A549 (cell line): Measurements from ENCODE around the gene CAT. TPM values are rescaled to one million over a fixed set of nuclear protein-coding genes. Genes with fewer than 3 reads are reported as not detected.
A peak's percentile ranks its signal among the peaks of the same experiment; 100 is the strongest.

ENCODE experiments used
- BCL3 ChIP-seq: fragments of >200 bp; sonication (Bioruptor Twin); formaldehyde crosslinking; IDR thresholded peaks from 3 replicates; pipeline ENCODE4 v1.6.1; 2016
- BHLHE40 ChIP-seq: IDR thresholded peaks from 2 replicates; pipeline ENCODE4 v1.6.1; 2012; ENCODE audit warnings: low read depth, low read length, inconsistent platforms
- CBX2 ChIP-seq: fragments of 200-600 bp; sonication (generic); IDR thresholded peaks from 2 replicates; pipeline ENCODE4 v1.6.1; 2016; ENCODE audit warnings: low read depth, mild to moderate bottlenecking, borderline replicate concordance
- CEBPB ChIP-seq, 2 experiments: fragments of >200 bp in 1 of 2; sonication (Bioruptor Twin) in 1 of 2; formaldehyde crosslinking in 1 of 2; IDR thresholded peaks; 2 replicates each; pipeline ENCODE4 v1.6.1; 2012 to 2016
- CHD4 ChIP-seq: fragments of 200-600 bp; sonication (generic); IDR thresholded peaks from 2 replicates; pipeline ENCODE4 v1.6.1; 2016; ENCODE audit warnings: antibody characterized with exemption, mild to moderate bottlenecking, borderline replicate concordance
- CTCF ChIP-seq: fragments of >200 bp; sonication (Bioruptor Twin); formaldehyde crosslinking; IDR thresholded peaks from 3 replicates; pipeline ENCODE4 v1.5.1; 2016
- E2F6 ChIP-seq: IDR thresholded peaks from 2 replicates; pipeline ENCODE4 v1.6.1; 2012; ENCODE audit warnings: low read depth, borderline replicate concordance
- ESRRA ChIP-seq: fragments of 150-350 bp; IDR thresholded peaks from 2 replicates; pipeline ENCODE4 v1.6.1; 2014; ENCODE audit warnings: mild to moderate bottlenecking, low read length, borderline replicate concordance
- FOSB ChIP-seq: fragments of 250-450 bp; sonication (Bioruptor Pico); IDR thresholded peaks from 2 replicates; pipeline ENCODE4 v1.5.0; 2020; ENCODE audit warnings: mild to moderate bottlenecking, moderate library complexity
- FOSL2 ChIP-seq, 2 experiments: fragments of 450-650 bp in 1 of 2; fragments of >200 bp in 1 of 2; sonication (Bioruptor Twin) in 1 of 2; formaldehyde crosslinking; IDR thresholded peaks; 2 replicates each; pipeline versions ENCODE4 v1.5.0 to v1.6.1; 2016 to 2020; ENCODE audit warnings: mild to moderate bottlenecking in 1 of 2, moderate library complexity in 1 of 2
- FOXS1 ChIP-seq: fragments of 250-450 bp; sonication (Bioruptor Pico); IDR thresholded peaks from 2 replicates; pipeline ENCODE4 v1.5.0; 2020; ENCODE audit warnings: mild to moderate bottlenecking, moderate library complexity
- GATA3 ChIP-seq: IDR thresholded peaks from 2 replicates; pipeline ENCODE4 v1.6.1; 2012; ENCODE audit warnings: borderline replicate concordance
- HDAC2 ChIP-seq: fragments of 200-600 bp; sonication (generic); IDR thresholded peaks from 2 replicates; pipeline ENCODE4 v1.6.1; 2016
- HEYL ChIP-seq: fragments of 250-450 bp; sonication (Bioruptor Pico); IDR thresholded peaks from 2 replicates; pipeline ENCODE4 v1.8.0; 2021; ENCODE audit warnings: mild to moderate bottlenecking, moderate library complexity
- HOXA7 ChIP-seq: fragments of 250-450 bp; sonication (Bioruptor Pico); IDR thresholded peaks from 2 replicates; pipeline ENCODE4 v1.5.0; 2020; ENCODE audit warnings: mild to moderate bottlenecking, moderate library complexity
- HOXB13 ChIP-seq: fragments of 250-450 bp; sonication (Bioruptor Pico); IDR thresholded peaks from 2 replicates; pipeline ENCODE4 v1.5.0; 2020; ENCODE audit warnings: low read depth, mild to moderate bottlenecking, moderate library complexity
- HOXB5 ChIP-seq: fragments of 250-450 bp; sonication (Bioruptor Pico); IDR thresholded peaks from 2 replicates; pipeline ENCODE4 v1.5.0; 2020; ENCODE audit warnings: mild to moderate bottlenecking, moderate library complexity
- JUN ChIP-seq, 2 experiments: fragments of >200 bp; sonication (Bioruptor Twin); formaldehyde crosslinking; IDR thresholded peaks; 2 replicates in 1 of 2; 3 replicates in 1 of 2; pipeline ENCODE4 v1.6.1; 2016 to 2017
- JUNB ChIP-seq: fragments of >200 bp; sonication (Bioruptor Twin); formaldehyde crosslinking; IDR thresholded peaks from 2 replicates; pipeline ENCODE4 v1.6.1; 2016
- KDM1A ChIP-seq: fragments of 200-600 bp; sonication (generic); IDR thresholded peaks from 2 replicates; pipeline ENCODE4 v1.6.1; 2016; ENCODE audit warnings: low read depth, mild to moderate bottlenecking
- KDM5A ChIP-seq: fragments of 200-600 bp; sonication (generic); IDR thresholded peaks from 2 replicates; pipeline ENCODE4 v1.6.1; 2016; ENCODE audit warnings: antibody characterized with exemption, mild to moderate bottlenecking
- MAFK ChIP-seq: fragments of 450-650 bp; IDR thresholded peaks from 2 replicates; pipeline ENCODE4 v1.6.1; 2014; ENCODE audit not compliant: partially characterized antibody
- MAZ ChIP-seq: fragments of 150-350 bp; IDR thresholded peaks from 2 replicates; pipeline ENCODE4 v1.6.1; 2014; ENCODE audit warnings: antibody characterized with exemption, low read depth, low read length, borderline replicate concordance
- MYC ChIP-seq: IDR thresholded peaks from 2 replicates; pipeline ENCODE4 v1.6.1; 2012; ENCODE audit warnings: mild to moderate bottlenecking, inconsistent platforms, low read length, improper control_type of control experiment, borderline replicate concordance
- NPAS2 ChIP-seq: fragments of 250-450 bp; sonication (Bioruptor Pico); IDR thresholded peaks from 2 replicates; pipeline ENCODE4 v1.8.0; 2022; ENCODE audit warnings: mild to moderate bottlenecking, moderate library complexity, borderline replicate concordance
- NR3C1 ChIP-seq: fragments of >200 bp; sonication (Bioruptor Twin); formaldehyde crosslinking; IDR thresholded peaks from 3 replicates; pipeline ENCODE4 v1.6.1; 2017
- PBX3 ChIP-seq: IDR thresholded peaks from 2 replicates; pipeline ENCODE4 v1.6.1; 2012
- PHF8 ChIP-seq: fragments of 200-600 bp; sonication (generic); IDR thresholded peaks from 2 replicates; pipeline ENCODE4 v1.6.1; 2016; ENCODE audit warnings: low read depth, mild to moderate bottlenecking, antibody characterized with exemption, moderate library complexity, borderline replicate concordance
- POLR2A ChIP-seq: IDR thresholded peaks from 2 replicates; pipeline ENCODE4 v1.6.1; 2012; ENCODE audit warnings: mild to moderate bottlenecking, low read length
- POLR2AphosphoS2 ChIP-seq: conservative IDR thresholded peaks from 2 replicates; pipeline ENCODE4 v1.6.1; 2012; ENCODE audit warnings: low read length, improper control_type of control experiment, inconsistent platforms
- RAD21 ChIP-seq, 2 experiments: fragments of >200 bp in 1 of 2; sonication (Bioruptor Twin) in 1 of 2; formaldehyde crosslinking in 1 of 2; IDR thresholded peaks in 1 of 2; conservative IDR thresholded peaks in 1 of 2; 2 replicates in 1 of 2; 3 replicates in 1 of 2; pipeline ENCODE4 v1.6.1; 2012 to 2018; ENCODE audit warnings: inconsistent platforms in 1 of 2
- RCOR1 ChIP-seq: fragments of 150-350 bp; IDR thresholded peaks from 2 replicates; pipeline ENCODE4 v1.6.1; 2014; ENCODE audit warnings: antibody characterized with exemption, low read length, low read depth
- SMC3 ChIP-seq: fragments of >200 bp; sonication (Bioruptor Twin); formaldehyde crosslinking; IDR thresholded peaks from 3 replicates; pipeline ENCODE4 v1.6.1; 2018; ENCODE audit warnings: inconsistent platforms
- SREBF2 ChIP-seq: fragments of 450-650 bp; IDR thresholded peaks from 2 replicates; pipeline ENCODE4 v1.6.1; 2014; ENCODE audit warnings: mild to moderate bottlenecking, moderate library complexity
- TFCP2L1 ChIP-seq: fragments of 250-450 bp; sonication (Bioruptor Pico); IDR thresholded peaks from 2 replicates; pipeline ENCODE4 v1.5.0; 2021; ENCODE audit warnings: mild to moderate bottlenecking
- TP53 ChIP-seq: fragments of 250-450 bp; sonication (Bioruptor Pico); IDR thresholded peaks from 2 replicates; pipeline ENCODE4 v1.5.0; 2021; ENCODE audit warnings: mild to moderate bottlenecking, moderate library complexity
- ZC3H11A ChIP-seq: fragments of 450-650 bp; IDR thresholded peaks from 2 replicates; pipeline ENCODE4 v1.6.1; 2014; ENCODE audit warnings: antibody characterized with exemption, mild to moderate bottlenecking
- ZFP36 ChIP-seq: fragments of 450-650 bp; IDR thresholded peaks from 2 replicates; pipeline ENCODE4 v1.6.1; 2014; ENCODE audit warnings: borderline replicate concordance; ENCODE audit not compliant: partially characterized antibody
- ZNF302 ChIP-seq: fragments of 250-450 bp; sonication (Bioruptor Pico); IDR thresholded peaks from 2 replicates; pipeline ENCODE4 v1.9.0; 2021; ENCODE audit warnings: inconsistent platforms, mild to moderate bottlenecking, moderate library complexity
- ZSCAN20 ChIP-seq: fragments of 250-450 bp; sonication (Bioruptor Pico); IDR thresholded peaks from 2 replicates; pipeline ENCODE4 v1.8.0; 2022; ENCODE audit warnings: mild to moderate bottlenecking, moderate library complexity
- polyA plus RNA-seq, 4 experiments: library from polyadenylated mRNA; depleted of rRNA in 3 of 4; stranded (reverse); fragments of >200 nt; fragmentation: RNase III in 1 of 4; extraction: RNeasy Plus Mini Kit Qiagen cat#74134 plus additional on column Dnase treatment in 1 of 4; gene quantifications; 2 replicates in 3 of 4; 3 replicates in 1 of 4; pipeline ENCODE4 v1.2.3, GENCODE V29; 2011 to 2017

The CAT gene
- polyA plus RNA-seq, 2 of the 4 experiments (the other 2 are of a cell fraction) = 51.2 to 74.2 TPM

GRCh38 chr11:34427186-34427805 lies 11.4 kb upstream of the CAT start (continued):
- TF ChIP-seq CTCF (no peak), KDM1A (no peak), TP53 (no peak), NR3C1 (no peak), GATA3 (peak; percentile 23; the same call in 1 of the 2 replicates), NPAS2 (CRISPR knock-in tag) (no peak), E2F6 (no peak), FOSL2 (IDR thresholded peaks at IDR 0.05) (peak; percentile 70; the same call in 1 of the 2 replicates), FOSL2 (CRISPR knock-in tag; IDR thresholded peaks at IDR 0.05) (peak; percentile 83), MAFK (peak; percentile 97), PHF8 (no peak), RCOR1 (no peak), JUNB (peak; percentile 90), SMC3 (no peak; the same call in 2 of the 3 replicates), BCL3 (peak; percentile 66; the same call in 1 of the 3 replicates), KDM5A (no peak), JUN (IDR thresholded peaks at IDR 0.05) (peak; percentile 87 to 90), ZC3H11A (no peak), HDAC2 (no peak), MAZ (no peak), POLR2A (no peak), FOXS1 (CRISPR knock-in tag) (no peak), ZNF302 (CRISPR knock-in tag) (no peak), CHD4 (no peak), BHLHE40 (no peak), MYC (no peak), ESRRA (0 out of 2 replicates have a peak, but pooled peaks have one; percentile 25), HOXB5 (no peak), TFCP2L1 (no peak), ZFP36 (no peak), CEBPB (IDR thresholded peaks at IDR 0.05) (peak; percentile 78 to 97), RAD21 (conservative IDR thresholded peaks at IDR 0.05 in 1 of 2, IDR thresholded peaks at IDR 0.05 in 1 of 2) (0 out of 5 replicates have a peak, but pooled peaks of 1 of the 2 experiments have one; percentile 12), PBX3 (no peak), FOSB (CRISPR knock-in tag) (no peak), HOXA7 (CRISPR knock-in tag) (no peak), HEYL (CRISPR knock-in tag) (no peak), ZSCAN20 (CRISPR knock-in tag) (no peak), SREBF2 (no peak), CBX2 (no peak), HOXB13 (CRISPR knock-in tag) (no peak), POLR2AphosphoS2 (no peak)
